Measurements from ENCODE around the gene ZNF226. TPM values are rescaled to one million over a fixed set of nuclear protein-coding genes. Genes with fewer than 3 reads are reported as not detected.
A peak's percentile ranks its signal among the peaks of the same experiment; 100 is the strongest.
"Not testable (repeated sequence)": the region's sequence is repeated elsewhere in the genome, so short reads cannot be mapped to it uniquely, and the experiment has no call there.

ZNF226 gene
- total RNA-seq, 1 donor from 2014 or later = 22.4 TPM

DNA sequence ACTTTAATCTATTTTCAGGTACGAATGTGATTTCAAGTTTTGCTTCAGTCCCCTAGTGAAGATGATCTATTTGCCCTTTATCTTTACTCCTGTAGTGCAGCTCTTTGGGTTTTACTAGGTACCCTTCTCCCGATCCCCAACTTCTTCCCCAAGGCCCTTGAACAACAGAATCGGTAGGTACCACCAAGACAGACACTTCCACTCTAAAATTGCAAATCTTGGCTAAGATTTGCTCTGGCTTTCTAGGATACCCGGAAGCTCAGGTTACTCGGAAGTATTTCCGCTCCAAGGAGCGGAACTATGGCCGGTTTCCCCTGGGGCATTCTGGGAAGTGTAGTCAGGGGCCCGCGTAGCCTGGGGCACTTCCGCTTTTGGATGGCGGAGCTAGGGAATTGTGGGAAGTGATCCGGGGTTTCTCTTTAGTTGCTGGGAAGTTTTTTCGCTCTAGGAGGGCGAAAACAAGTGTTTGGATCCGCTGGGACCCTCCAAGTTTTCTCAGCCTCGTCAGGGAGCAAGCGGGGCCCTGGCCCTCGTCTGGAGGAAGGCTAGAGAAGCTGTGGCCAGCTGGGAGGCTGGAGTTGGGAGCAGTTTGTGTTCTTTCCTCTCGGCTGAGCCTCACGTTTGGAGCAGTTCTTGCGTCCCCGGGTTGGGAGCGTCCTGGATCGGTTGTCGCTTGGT is 42.4 kb downstream of the ZNF226 start:
- DNase-seq (ENCODE audit: extremely low read depth, low read depth, low spot score) = peak; percentile 80

DNA sequence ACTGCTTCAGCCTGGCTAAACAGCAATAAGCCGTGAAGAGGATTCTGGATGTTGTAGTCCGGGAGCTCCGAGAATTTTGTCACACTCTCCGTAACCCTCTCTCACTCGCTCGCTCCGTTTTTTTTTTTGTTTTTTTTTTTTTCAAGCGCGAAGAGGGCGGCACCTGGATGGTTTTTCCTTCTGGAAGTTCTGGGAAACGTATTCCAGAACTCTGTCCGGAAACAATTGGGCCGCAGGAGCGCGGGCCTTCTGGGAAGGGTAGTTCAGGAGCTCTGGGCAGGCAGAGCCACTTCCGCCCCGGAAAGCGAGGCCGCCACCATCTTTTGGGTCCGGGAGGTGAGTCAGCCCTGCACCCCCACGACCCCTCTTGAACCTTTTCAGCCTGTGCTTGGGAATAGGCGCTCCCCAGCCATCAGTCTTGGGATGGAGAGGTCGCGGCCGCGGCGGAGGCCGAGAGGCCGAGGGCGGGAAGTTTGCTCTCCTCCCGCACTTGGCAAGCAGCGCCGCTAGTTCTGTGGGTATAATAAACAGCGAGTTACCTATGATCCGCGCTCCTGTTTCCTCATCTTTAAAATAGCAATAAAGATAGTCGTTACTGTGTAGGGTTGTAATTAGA is 47.5 kb downstream of the ZNF226 start, which contains the start of gene ZNF227:
ZNF227 (plus strand) TSS at position 283 of the 616 bp plus-strand sequence. CDS start 5,261 bp downstream, outside the sequence.
- DNase-seq (ENCODE audit: extremely low read depth, low read depth, low spot score) = peak; percentile 85

DNA sequence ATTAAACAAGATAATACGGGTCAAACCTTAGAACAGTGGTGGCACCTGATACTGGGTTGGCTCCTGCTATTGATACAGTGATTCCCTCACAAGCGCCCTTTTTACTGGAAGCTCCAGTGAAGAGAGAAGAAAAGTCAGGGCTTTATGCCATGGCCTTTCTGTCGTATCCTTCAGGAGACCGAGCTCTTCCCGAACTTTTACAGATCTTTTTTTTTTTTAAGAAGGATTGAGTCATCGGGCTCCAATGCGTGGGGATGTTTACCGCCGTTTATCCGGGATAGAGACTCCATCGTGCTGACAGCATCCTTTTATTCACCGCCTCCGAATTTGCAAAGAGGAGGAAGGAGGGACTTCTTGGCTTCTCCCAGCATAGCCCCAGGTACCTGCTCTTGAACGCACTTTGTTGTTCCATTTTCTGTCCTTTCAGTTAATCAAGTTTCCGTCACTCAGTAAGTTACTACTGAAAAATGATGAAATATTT is 48.0 kb downstream of the ZNF226 start:
- DNase-seq (ENCODE audit: extremely low read depth, low read depth, low spot score) = no peak

DNA sequence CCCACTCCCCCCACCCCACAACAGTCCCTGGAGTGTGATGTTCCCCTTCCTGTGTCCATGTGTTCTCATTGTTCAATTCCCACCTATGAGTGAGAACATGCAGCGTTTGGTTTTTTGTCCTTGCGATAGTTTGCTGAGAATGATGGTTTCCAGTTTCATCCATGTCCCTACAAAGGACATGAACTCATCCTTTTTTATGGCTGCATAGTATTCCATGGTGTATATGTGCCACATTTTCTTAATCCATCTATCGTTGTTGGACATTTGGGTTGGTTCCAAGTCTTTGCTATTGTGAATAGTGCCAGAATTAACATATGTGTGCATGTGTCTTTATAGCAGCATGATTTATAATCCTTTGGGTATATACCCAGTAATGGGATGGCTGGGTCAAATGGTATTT is 55.0 kb downstream of the ZNF226 start:
- DNase-seq (ENCODE audit: extremely low read depth, low read depth, low spot score) = not testable (repeated sequence)

DNA sequence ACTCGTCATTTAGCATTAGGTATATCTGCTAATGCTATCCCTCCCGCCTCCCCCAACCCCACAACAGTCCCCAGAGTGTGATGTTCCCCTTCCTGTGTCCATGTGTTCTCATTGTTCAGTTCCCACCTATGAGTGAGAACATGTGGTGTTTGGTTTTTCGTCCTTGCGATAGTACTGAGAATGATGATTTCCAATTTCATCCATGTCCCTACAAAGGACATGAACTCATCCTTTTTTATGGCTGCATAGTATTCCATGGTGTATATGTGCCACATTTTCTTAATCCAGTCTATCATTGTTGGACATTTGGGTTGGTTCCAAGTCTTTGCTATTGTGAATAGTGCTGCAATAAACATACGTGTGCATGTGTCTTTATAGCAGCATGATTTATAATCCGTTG is 55.9 kb downstream of the ZNF226 start:
- not testable (repeated sequence) for DNase-seq (ENCODE audit: extremely low read depth, low read depth, low spot score)

DNA sequence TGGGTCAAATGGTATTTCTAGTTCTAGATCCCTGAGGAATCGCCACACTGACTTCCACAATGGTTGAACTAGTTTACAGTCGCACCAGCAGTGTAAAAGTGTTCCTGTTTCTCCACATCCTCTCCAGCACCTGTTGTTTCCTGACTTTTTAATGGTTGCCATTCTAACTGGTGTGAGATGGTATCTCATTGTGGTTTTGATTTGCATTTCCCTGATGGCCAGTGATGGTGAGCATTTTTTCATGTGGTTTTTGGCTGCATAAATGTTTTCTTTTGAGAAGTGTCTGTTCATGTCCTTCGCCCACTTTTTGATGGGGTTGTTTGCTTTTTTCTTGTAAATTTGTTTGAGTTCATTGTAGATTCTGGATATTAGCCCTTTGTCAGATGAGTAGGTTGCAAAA is 56.4 kb downstream of the ZNF226 start:
- not testable (repeated sequence) for DNase-seq (ENCODE audit: extremely low read depth, low read depth, low spot score)

Other genes starting within 250 kb of the ZNF226 start
- gene ZNF45, start 229.8 kb upstream of the ZNF226 start, total RNA-seq = 8.0 and 10.2 TPM in 2 replicates
- 4.1 and 5.1 TPM in 2 replicates for gene ZNF221, start 213.9 kb upstream of the ZNF226 start, total RNA-seq
- 4.5 and 6.1 TPM in 2 replicates for gene ZNF155, start 180.9 kb upstream of the ZNF226 start, total RNA-seq
- 1.3 and 2.9 TPM in 2 replicates for gene ZNF230, start 162.1 kb upstream of the ZNF226 start, total RNA-seq
- 2.9 and 3.2 TPM in 2 replicates for gene ZNF222, start 139.7 kb upstream of the ZNF226 start, total RNA-seq
- 3.9 and 7.2 TPM in 2 replicates for gene ZNF223, start 113.1 kb upstream of the ZNF226 start, total RNA-seq
- 1.5 and 1.9 TPM in 2 replicates for gene ZNF284, start 92.9 kb upstream of the ZNF226 start, total RNA-seq
- gene ZNF224, start 70.7 kb upstream of the ZNF226 start, total RNA-seq = 11.4 and 15.3 TPM in 2 replicates
- gene ZNF225, start 51.7 kb upstream of the ZNF226 start, total RNA-seq = 2.4 and 3.2 TPM in 2 replicates
- gene ZNF234, start 23.5 kb upstream of the ZNF226 start, total RNA-seq = 3.6 and 5.3 TPM in 2 replicates
- 8.5 and 13.5 TPM in 2 replicates for gene ZNF227, start 47.4 kb downstream of the ZNF226 start, total RNA-seq
- 1.4 and 3.2 TPM in 2 replicates for gene ZNF233, start 94.8 kb downstream of the ZNF226 start, total RNA-seq
- gene ZNF235, start 139.9 kb downstream of the ZNF226 start, total RNA-seq = 2.7 and 3.6 TPM in 2 replicates
- 3.4 and 4.1 TPM in 2 replicates for gene ZNF112, start 191.6 kb downstream of the ZNF226 start, total RNA-seq
- gene ZNF285, start 236.5 kb downstream of the ZNF226 start, total RNA-seq = 3.1 and 4.2 TPM in 2 replicates

Measured in glomerular endothelial cell (primary cell).